Uterus (tissue), 2 donors: ENCODE data around the gene MLKL.

Experiments
- CTCF ChIP-seq, 4 experiments: fragments of 200-600 bp in 2 of 4; fragments of 450-650 bp in 2 of 4; sonication (generic) in 2 of 4; IDR thresholded peaks; one replicate each; pipeline ENCODE4 v1.5.1; 2016 to 2019; ENCODE audit warnings: antibody characterized with exemption in 4 of 4, mild to moderate bottlenecking in 2 of 4, moderate library complexity in 1 of 4
- POLR2A ChIP-seq, 2 donors: fragments of 450-650 bp; IDR thresholded peaks; one replicate each; pipeline ENCODE4 v1.6.1; 2016; ENCODE audit warnings: antibody characterized with exemption in 2 of 2, mild to moderate bottlenecking in 1 of 2, moderate library complexity in 1 of 2

GRCh38 chr16:74691093-74691855 lies 9.4 kb downstream of the MLKL start:
- TF ChIP-seq POLR2A (IDR thresholded peaks at IDR 0.05) (no peak), CTCF (IDR thresholded peaks at IDR 0.05) (no peak)
